Endodermal cell (in vitro differentiated cells): ENCODE results near the gene DLX4. TPM values are rescaled to one million over a fixed set of nuclear protein-coding genes. Genes with fewer than 3 reads are reported as not detected.

Experiments
- DNase-seq: peaks from one replicate; pipeline ENCODE4 v3.0.0-alpha.2; 2017
- H3K27ac ChIP-seq: 2 replicates; pipeline ENCODE4 v1.5.1; 2013; ENCODE audit warnings: mild to moderate bottlenecking, low read depth, low read length, moderate library complexity
- H3K27me3 ChIP-seq: 2 replicates; pipeline ENCODE4 v1.6.1; 2013; ENCODE audit warnings: mild to moderate bottlenecking, low read length, moderate library complexity; ENCODE audit not compliant: insufficient read depth, control insufficient read depth, poor library complexity, severe bottlenecking
- H3K36me3 ChIP-seq: 2 replicates; pipeline ENCODE4 v1.7.0; 2013; ENCODE audit warnings: mild to moderate bottlenecking, low read length, moderate library complexity; ENCODE audit not compliant: control insufficient read depth, insufficient read depth
- H3K4me1 ChIP-seq: one replicate; pipeline ENCODE4 v1.7.0; 2013; ENCODE audit warnings: low read length; ENCODE audit not compliant: control insufficient read depth, insufficient read depth
- H3K4me3 ChIP-seq: 2 replicates; pipeline ENCODE4 v1.5.1; 2013; ENCODE audit warnings: mild to moderate bottlenecking, low read length, moderate library complexity
- H3K9ac ChIP-seq: 2 replicates; pipeline ENCODE4 v1.6.1; 2013; ENCODE audit warnings: mild to moderate bottlenecking, low read length, moderate library complexity; ENCODE audit not compliant: poor library complexity, severe bottlenecking; ENCODE audit errors: extremely low read depth
- H3K9me3 ChIP-seq: 2 replicates; pipeline ENCODE4 v1.6.1; 2013; ENCODE audit warnings: mild to moderate bottlenecking, low read length, moderate library complexity; ENCODE audit not compliant: control insufficient read depth
- H3K27ac Mint-ChIP-seq: 2 replicates; pipeline ENCODE4 v1.8.0; 2020; ENCODE audit warnings: mixed read lengths
- H3K27me3 Mint-ChIP-seq: 2 replicates; pipeline ENCODE4 v1.8.0; 2021; ENCODE audit warnings: mild to moderate bottlenecking, mixed read lengths; ENCODE audit not compliant: insufficient read depth
- H3K36me3 Mint-ChIP-seq: 2 replicates; pipeline ENCODE4 v1.8.0; 2020; ENCODE audit warnings: low read depth, mixed read lengths
- H3K4me1 Mint-ChIP-seq: 2 replicates; pipeline ENCODE4 v1.8.0; 2020; ENCODE audit warnings: mixed read lengths
- H3K4me3 Mint-ChIP-seq: 2 replicates; pipeline ENCODE4 v1.8.0; 2020; ENCODE audit warnings: mild to moderate bottlenecking, moderate library complexity, mixed read lengths
- H3K9me3 Mint-ChIP-seq: 2 replicates; pipeline ENCODE4 v1.8.0; 2020; ENCODE audit warnings: mild to moderate bottlenecking, mixed read lengths
- CTCF ChIP-seq: fragments of 200-600 bp; sonication (generic); conservative IDR thresholded peaks from 2 replicates; pipeline ENCODE4 v1.5.0; 2021; ENCODE audit warnings: antibody characterized with exemption, mild to moderate bottlenecking
- WGBS, 2 experiments: methylation state at CpG; one replicate each; pipeline versions ENCODE4 v1.1.5 to v1.1.7; 2013; ENCODE audit warnings: missing lambda C conversion rate in 2 of 2, mixed read lengths in 1 of 2; ENCODE audit not compliant: insufficient coverage in 1 of 2, insufficient read length in 1 of 2; 5-methylcytosine and 5-hydroxymethylcytosine counted together
- total RNA-seq, 2 donors: library from RNA; stranded (reverse); fragmentation: NEBNext Ultra II Directional in 1 of 2; extraction: Animal tissue kit (Norgen Biotek cat#: 25700) in 1 of 2; gene quantifications; 2 replicates in 1 of 2; 3 replicates in 1 of 2; pipeline ENCODE4 v1.2.1, GENCODE V29; 2021

DLX4 gene
- total RNA-seq, 2 donors from 2014 or later, result 1.6 to 2.1 TPM

GRCh38 chr17:49963626-49964302, 5.2 kb upstream of the DLX4 start:
- H3K9ac ChIP-seq, result no peak overlapping the region
- H3K4me1 Mint-ChIP-seq, result peaks cover 23% of the 10 kb centered on the region
- TF ChIP-seq CTCF, result no peak
- no peaks in the 10 kb centered on the region for H3K9me3 Mint-ChIP-seq
- H3K27me3 Mint-ChIP-seq, result peaks cover 96% of the 10 kb centered on the region
- H3K27ac ChIP-seq, result no peak overlapping the region
- H3K27me3 ChIP-seq, result peaks cover 82% of the 10 kb centered on the region
- peak; percentile 86 for DNase-seq
- peak overlapping the region; percentile 69 for H3K4me3 ChIP-seq
- peak overlapping the region; percentile 47 for H3K4me3 Mint-ChIP-seq
- H3K9me3 ChIP-seq, result no peaks in the 10 kb centered on the region
- H3K27ac Mint-ChIP-seq, result no peak overlapping the region
- no peaks in the 10 kb centered on the region for H3K36me3 ChIP-seq
- WGBS, 2 experiments, result 2 to 4% methylated on average over 28 to 52 of the region's 52 CpGs
- no peaks in the 10 kb centered on the region for H3K36me3 Mint-ChIP-seq
- peaks cover 4% of the 10 kb centered on the region for H3K4me1 ChIP-seq

- H3K9me3 ChIP-seq, result no peaks in the 10 kb centered on the region
- H3K27ac ChIP-seq, result no peak overlapping the region
- peak; percentile 72 for DNase-seq
- H3K9me3 Mint-ChIP-seq, result no peaks in the 10 kb centered on the region
- WGBS, 2 experiments, result 0 to 2% methylated on average over 4 to 17 of the region's 18 CpGs
- H3K4me1 Mint-ChIP-seq, result peaks cover 23% of the 10 kb centered on the region
- H3K9ac ChIP-seq, result no peak overlapping the region
- peak overlapping the region; percentile 69 for H3K4me3 ChIP-seq
- no peak overlapping the region for H3K27ac Mint-ChIP-seq
- H3K27me3 Mint-ChIP-seq, result peaks cover 97% of the 10 kb centered on the region
- no peaks in the 10 kb centered on the region for H3K36me3 Mint-ChIP-seq
- H3K36me3 ChIP-seq, result no peaks in the 10 kb centered on the region
- peaks cover 4% of the 10 kb centered on the region for H3K4me1 ChIP-seq
- H3K27me3 ChIP-seq, result peaks cover 88% of the 10 kb centered on the region
- H3K4me3 Mint-ChIP-seq, result peak overlapping the region; percentile 47
- TF ChIP-seq CTCF, result no peak
Observed at GRCh38 chr17:49964303-49964768, 4.7 kb upstream of the DLX4 start.

GRCh38 chr17:49964769-49965523, 4.0 kb upstream of the DLX4 start:
- TF ChIP-seq CTCF, result no peak
- Mint-ChIP-seq H3K27ac (no peak overlapping the region), H3K27me3 (peaks cover 97% of the 10 kb centered on the region), H3K4me1 (peaks cover 25% of the 10 kb centered on the region), H3K4me3 (peak overlapping the region; percentile 47), H3K9me3 (no peaks in the 10 kb centered on the region), H3K36me3 (no peaks in the 10 kb centered on the region)
- WGBS, 2 experiments, result 2% methylated on average over 39 to 52 of the region's 52 CpGs
- Histone ChIP-seq H3K4me3 (peak overlapping the region; percentile 69), H3K27ac (no peak overlapping the region), H3K9ac (no peak overlapping the region), H3K27me3 (peaks cover 94% of the 10 kb centered on the region), H3K9me3 (no peaks in the 10 kb centered on the region), H3K36me3 (no peaks in the 10 kb centered on the region), H3K4me1 (peaks cover 4% of the 10 kb centered on the region)
- peak; percentile 86 for DNase-seq
